Neural progenitor cell (in vitro differentiated cells): Measurements from ENCODE around the gene NCKAP1. TPM values are rescaled to one million over a fixed set of nuclear protein-coding genes. Genes with fewer than 3 reads are reported as not detected.
A peak's percentile ranks its signal among the peaks of the same experiment; 100 is the strongest.

ENCODE experiments used
- DNase-seq: peaks from one replicate; pipeline ENCODE4 v3.0.0-alpha.2; 2016; ENCODE audit warnings: low spot score
- H2AFZ ChIP-seq: fragments of 200-600 bp; sonication (generic); replicated peaks from 2 replicates; pipeline ENCODE4 v1.6.1; 2016; ENCODE audit warnings: antibody characterized with exemption
- H3F3A ChIP-seq: fragments of 200-600 bp; sonication (generic); 2 replicates; pipeline ENCODE4 v1.6.1; 2016; ENCODE audit warnings: antibody characterized with exemption, low read depth
- H3K27ac ChIP-seq: fragments of 200-600 bp; sonication (generic); 2 replicates; pipeline ENCODE4 v1.5.1; 2016; ENCODE audit warnings: mild to moderate bottlenecking
- H3K27me3 ChIP-seq: fragments of 200-600 bp; sonication (generic); 2 replicates; pipeline ENCODE4 v1.6.1; 2016; ENCODE audit warnings: mild to moderate bottlenecking, moderate library complexity
- H3K36me3 ChIP-seq: fragments of 200-600 bp; sonication (generic); 2 replicates; pipeline ENCODE4 v1.5.1; 2016
- H3K4me1 ChIP-seq: fragments of 200-600 bp; sonication (generic); 2 replicates; pipeline ENCODE4 v1.6.1; 2016; ENCODE audit warnings: mixed run types
- H3K4me2 ChIP-seq: fragments of 200-600 bp; sonication (generic); 2 replicates; pipeline ENCODE4 v1.6.1; 2016
- H3K4me3 ChIP-seq: fragments of 200-600 bp; sonication (generic); 2 replicates; pipeline ENCODE4 v1.5.1; 2016
- H3K79me2 ChIP-seq: fragments of 200-600 bp; sonication (generic); 2 replicates; pipeline ENCODE4 v1.6.1; 2016; ENCODE audit warnings: low read depth
- H3K9ac ChIP-seq: fragments of 200-600 bp; sonication (generic); 2 replicates; pipeline ENCODE4 v1.6.1; 2016
- H3K9me3 ChIP-seq: fragments of 200-600 bp; sonication (generic); 2 replicates; pipeline ENCODE4 v1.5.1; 2016; ENCODE audit warnings: low read depth
- H4K20me1 ChIP-seq: fragments of 200-600 bp; sonication (generic); 2 replicates; pipeline ENCODE4 v1.6.1; 2016; ENCODE audit warnings: low read depth
- H3K27ac Mint-ChIP-seq: 3 replicates; pipeline ENCODE4 v1.8.0; 2021; ENCODE audit warnings: mixed read lengths
- H3K27me3 Mint-ChIP-seq: 2 replicates; pipeline ENCODE4 v1.8.0; 2022; ENCODE audit warnings: low read depth, mild to moderate bottlenecking, inconsistent platforms, moderate library complexity, mixed read lengths; ENCODE audit not compliant: insufficient read depth
- H3K36me3 Mint-ChIP-seq: 3 replicates; pipeline ENCODE4 v1.8.0; 2021; ENCODE audit warnings: mixed read lengths
- H3K4me1 Mint-ChIP-seq: 3 replicates; pipeline ENCODE4 v1.8.0; 2021; ENCODE audit warnings: mixed read lengths
- H3K4me3 Mint-ChIP-seq: 3 replicates; pipeline ENCODE4 v1.8.0; 2021; ENCODE audit warnings: mild to moderate bottlenecking, moderate library complexity, mixed read lengths
- H3K9me3 Mint-ChIP-seq: 3 replicates; pipeline ENCODE4 v1.8.0; 2020; ENCODE audit warnings: mixed read lengths
- EZH2 ChIP-seq: fragments of 200-600 bp; sonication (generic); IDR thresholded peaks from 2 replicates; pipeline ENCODE4 v1.6.1; 2017; ENCODE audit warnings: antibody characterized with exemption, mild to moderate bottlenecking, moderate library complexity
- EZH2phosphoT487 ChIP-seq: fragments of 200-600 bp; sonication (generic); IDR thresholded peaks from 2 replicates; pipeline ENCODE4 v1.6.1; 2017; ENCODE audit warnings: antibody characterized with exemption
- total RNA-seq: library from RNA; depleted of rRNA; stranded (reverse); fragments of >200 nt; gene quantifications from 2 replicates; pipeline ENCODE4 v1.2.3, GENCODE V29; 2015; ENCODE audit warnings: low replicate concordance
- TF ChIP-seq, protein P1 (sequence below): fragments of 200-600 bp; sonication (generic); IDR thresholded peaks from 2 replicates; pipeline ENCODE4 v1.5.1; 2017; ENCODE audit warnings: antibody characterized with exemption, mild to moderate bottlenecking

Gene NCKAP1
- total RNA-seq, 1 donor from 2014 or later: 164 TPM

DNA sequence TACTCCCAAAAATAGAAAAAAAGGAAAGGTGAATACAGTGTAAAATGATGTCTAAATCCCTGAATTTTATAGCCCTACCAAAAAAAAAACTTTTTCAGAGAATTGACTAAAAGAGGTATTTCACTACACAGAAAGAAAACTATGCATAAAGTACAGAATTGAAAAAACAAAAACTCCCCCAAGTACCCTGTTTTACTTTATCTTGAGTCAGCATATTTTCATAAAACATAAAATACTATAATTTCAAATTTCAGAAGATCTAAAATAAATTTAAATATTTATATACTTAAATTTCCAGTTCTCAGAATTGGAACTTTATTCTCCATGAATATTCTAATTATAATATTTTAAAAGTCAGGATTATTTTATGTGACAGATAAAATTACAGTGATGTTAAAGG is 10.1 kb downstream of the NCKAP1 start:
- H3K27ac ChIP-seq: no peak overlapping the region
- H3K27me3 ChIP-seq: no peaks in the 10 kb centered on the region
- H3K9ac ChIP-seq: no peak overlapping the region
- H3K36me3 Mint-ChIP-seq: peaks cover 7% of the 10 kb centered on the region
- no peak overlapping the region for H2AFZ ChIP-seq
- H3K4me1 ChIP-seq: no peaks in the 10 kb centered on the region
- H4K20me1 ChIP-seq: peaks cover 88% of the 10 kb centered on the region
- no peak overlapping the region for H3K4me2 ChIP-seq
- H3K27me3 Mint-ChIP-seq: no peaks in the 10 kb centered on the region
- no peaks in the 10 kb centered on the region for H3K9me3 Mint-ChIP-seq
- H3K4me3 Mint-ChIP-seq: no peak overlapping the region
- peaks cover 8% of the 10 kb centered on the region for H3K4me1 Mint-ChIP-seq
- H3K27ac Mint-ChIP-seq: no peak overlapping the region
- TF ChIP-seq, protein P1, sequence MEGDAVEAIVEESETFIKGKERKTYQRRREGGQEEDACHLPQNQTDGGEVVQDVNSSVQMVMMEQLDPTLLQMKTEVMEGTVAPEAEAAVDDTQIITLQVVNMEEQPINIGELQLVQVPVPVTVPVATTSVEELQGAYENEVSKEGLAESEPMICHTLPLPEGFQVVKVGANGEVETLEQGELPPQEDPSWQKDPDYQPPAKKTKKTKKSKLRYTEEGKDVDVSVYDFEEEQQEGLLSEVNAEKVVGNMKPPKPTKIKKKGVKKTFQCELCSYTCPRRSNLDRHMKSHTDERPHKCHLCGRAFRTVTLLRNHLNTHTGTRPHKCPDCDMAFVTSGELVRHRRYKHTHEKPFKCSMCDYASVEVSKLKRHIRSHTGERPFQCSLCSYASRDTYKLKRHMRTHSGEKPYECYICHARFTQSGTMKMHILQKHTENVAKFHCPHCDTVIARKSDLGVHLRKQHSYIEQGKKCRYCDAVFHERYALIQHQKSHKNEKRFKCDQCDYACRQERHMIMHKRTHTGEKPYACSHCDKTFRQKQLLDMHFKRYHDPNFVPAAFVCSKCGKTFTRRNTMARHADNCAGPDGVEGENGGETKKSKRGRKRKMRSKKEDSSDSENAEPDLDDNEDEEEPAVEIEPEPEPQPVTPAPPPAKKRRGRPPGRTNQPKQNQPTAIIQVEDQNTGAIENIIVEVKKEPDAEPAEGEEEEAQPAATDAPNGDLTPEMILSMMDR: no peak
- TF ChIP-seq EZH2phosphoT487 (no peak), EZH2 (no peak)
- H3K79me2 ChIP-seq: peaks cover 100% of the 10 kb centered on the region
- no peaks in the 10 kb centered on the region for H3K9me3 ChIP-seq
- no peak for DNase-seq
- H3K4me3 ChIP-seq: no peak overlapping the region
- H3K36me3 ChIP-seq: peaks cover 12% of the 10 kb centered on the region
- H3F3A ChIP-seq: no peaks in the 10 kb centered on the region

DNA sequence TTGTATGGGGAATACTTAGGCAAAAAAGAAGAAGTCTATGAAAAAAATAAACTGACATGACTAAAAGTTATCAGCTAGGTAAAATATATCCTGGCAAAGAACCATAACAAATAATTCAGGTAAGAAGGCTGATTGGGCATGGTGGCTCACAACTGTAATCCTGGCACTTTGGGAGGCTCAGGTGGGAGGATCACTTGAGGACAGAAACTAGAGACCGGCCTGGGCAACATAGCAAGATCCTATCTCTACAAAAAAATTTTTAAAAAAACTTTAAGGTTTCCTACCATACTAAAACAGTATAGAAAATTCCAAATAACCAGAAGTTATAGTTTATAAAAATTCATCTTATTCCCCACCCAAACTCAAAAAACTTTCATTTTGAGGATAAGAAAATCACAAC is 10.8 kb downstream of the NCKAP1 start:
- H3K4me1 Mint-ChIP-seq: peaks cover 8% of the 10 kb centered on the region

DNA sequence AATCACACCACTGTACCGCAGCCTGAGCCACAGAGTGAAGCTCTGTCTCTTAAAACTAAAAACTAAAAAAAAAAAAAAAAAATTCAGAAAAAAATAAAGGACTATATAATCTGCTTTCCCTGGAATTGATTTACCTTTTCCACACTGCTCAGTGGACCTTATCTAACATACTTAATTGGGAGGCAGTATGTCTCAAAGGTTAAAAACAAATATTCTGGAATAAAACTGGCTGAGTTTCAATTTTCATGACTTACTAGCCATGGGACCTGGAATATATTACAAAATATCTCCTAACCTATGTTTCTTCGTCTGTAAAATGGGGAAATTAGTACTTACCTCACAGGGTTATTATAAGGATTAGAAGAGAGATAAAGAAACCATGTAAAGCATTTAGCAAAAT is 11.8 kb downstream of the NCKAP1 start:
- peak overlapping the region; percentile 27 for H3K27ac ChIP-seq
- no peak overlapping the region for H3K27ac Mint-ChIP-seq
- TF ChIP-seq, protein P1: no peak
- no peak for TF ChIP-seq EZH2
- TF ChIP-seq EZH2phosphoT487: no peak

More for the DNA sequence above, 10.8 kb downstream of the NCKAP1 start:
- Histone ChIP-seq H2AFZ (no peak overlapping the region), H3K27ac (no peak overlapping the region), H3F3A (no peaks in the 10 kb centered on the region), H3K4me1 (no peaks in the 10 kb centered on the region), H3K4me3 (no peak overlapping the region), H3K27me3 (no peaks in the 10 kb centered on the region), H4K20me1 (peaks cover 82% of the 10 kb centered on the region), H3K4me2 (no peak overlapping the region), H3K36me3 (peaks cover 18% of the 10 kb centered on the region), H3K9me3 (no peaks in the 10 kb centered on the region), H3K9ac (no peak overlapping the region), H3K79me2 (peaks cover 100% of the 10 kb centered on the region)
- Mint-ChIP-seq H3K4me3 (no peak overlapping the region), H3K36me3 (peaks cover 11% of the 10 kb centered on the region), H3K27me3 (no peaks in the 10 kb centered on the region), H3K27ac (no peak overlapping the region), H3K9me3 (no peaks in the 10 kb centered on the region)
- no peak for DNase-seq
- TF ChIP-seq, protein P1: no peak
- no peak for TF ChIP-seq EZH2
- TF ChIP-seq EZH2phosphoT487: no peak

More for the DNA sequence above, 11.8 kb downstream of the NCKAP1 start:
- H3K4me1 ChIP-seq: no peaks in the 10 kb centered on the region
- no peak for DNase-seq
- Mint-ChIP-seq H3K27me3 (no peaks in the 10 kb centered on the region), H3K36me3 (peaks cover 19% of the 10 kb centered on the region), H3K9me3 (no peaks in the 10 kb centered on the region), H3K4me1 (peaks cover 8% of the 10 kb centered on the region), H3K4me3 (no peak overlapping the region)
- H3K36me3 ChIP-seq: peaks cover 22% of the 10 kb centered on the region
- no peak overlapping the region for H3K9ac ChIP-seq
- no peak overlapping the region for H3K4me3 ChIP-seq
- H3K27me3 ChIP-seq: no peaks in the 10 kb centered on the region
- H3K9me3 ChIP-seq: no peaks in the 10 kb centered on the region
- H3K79me2 ChIP-seq: peaks cover 100% of the 10 kb centered on the region
- peaks cover 71% of the 10 kb centered on the region for H4K20me1 ChIP-seq
- H3F3A ChIP-seq: no peaks in the 10 kb centered on the region
- H3K4me2 ChIP-seq: no peak overlapping the region
- H2AFZ ChIP-seq: no peak overlapping the region
